Right lobe of liver (tissue), 6 donors: ENCODE measurements around the gene CCDC43. TPM values are rescaled to one million over a fixed set of nuclear protein-coding genes. Genes with fewer than 3 reads are reported as not detected.
A peak's percentile ranks its signal among the peaks of the same experiment; 100 is the strongest.

ENCODE experiments used
- ATAC-seq, 4 donors: fragments of 200-7000 bp; cut with Tn5 transposase; one replicate each; pipeline ENCODE4 v1.9.1; 2020; ENCODE audit warnings: mild to moderate bottlenecking in 4 of 4, moderate library complexity in 4 of 4
- DNase-seq, 3 donors: peaks; one replicate each; pipeline ENCODE4 v3.0.0-alpha.2; 2020
- H3K27ac ChIP-seq, 3 donors: fragments of 200-600 bp; one replicate each; pipeline ENCODE4 v1.8.0; 2022
- H3K27me3 ChIP-seq, 2 donors: fragments of 200-600 bp; one replicate each; pipeline ENCODE4 v1.8.0; 2022
- H3K36me3 ChIP-seq, 4 donors: fragments of 200-600 bp; sonication (generic) in 1 of 4; one replicate each; pipeline versions ENCODE4 v1.5.1 to v1.8.0; 2017 to 2022; ENCODE audit warnings: control low read depth in 1 of 4
- H3K4me1 ChIP-seq, 4 donors: fragments of 200-600 bp; sonication (generic) in 1 of 4; one replicate each; pipeline versions ENCODE4 v1.5.1 to v1.8.0; 2017 to 2022; ENCODE audit warnings: control low read depth in 1 of 4
- H3K4me3 ChIP-seq, 3 donors: fragments of 200-600 bp; one replicate each; pipeline ENCODE4 v1.8.0; 2022
- H3K9me3 ChIP-seq, 4 donors: fragments of 200-600 bp; sonication (generic) in 1 of 4; one replicate each; pipeline versions ENCODE4 v1.5.1 to v1.8.0; 2017 to 2022; ENCODE audit warnings: control low read depth in 1 of 4
- CTCF ChIP-seq, 4 donors: fragments of 200-600 bp in 3 of 4; fragments of 450-650 bp in 1 of 4; IDR thresholded peaks; one replicate each; pipeline versions ENCODE4 v1.5.1 to v1.8.0; 2016 to 2022; ENCODE audit warnings: antibody characterized with exemption in 4 of 4, mild to moderate bottlenecking in 2 of 4
- POLR2A ChIP-seq: fragments of 450-650 bp; IDR thresholded peaks from one replicate; pipeline ENCODE4 v1.6.1; 2017; ENCODE audit warnings: antibody characterized with exemption, mild to moderate bottlenecking
- WGBS: methylation state at CpG from one replicate; pipeline ENCODE4 v1.1.6; 2018; ENCODE audit warnings: low coverage, low lambda C conversion rate; ENCODE audit not compliant: insufficient coverage; ENCODE audit errors: missing lambda C conversion rate; 5-methylcytosine and 5-hydroxymethylcytosine counted together
- intact Hi-C, 2 donors: fragments of 100-400 bp; cut with DNase I; formaldehyde crosslinking; loops; one replicate each; pipeline versions ENCODE4 v1.11.2 to v1.14.1; 2022
- total RNA-seq, 6 experiments: library from RNA; depleted of rRNA in 2 of 6; stranded (reverse); fragments of >200 nt in 2 of 6; fragmentation: NEBNext Ultra II Directional in 3 of 6; extraction: Animal tissue kit (Norgen Biotek cat#: 25700) in 3 of 6; gene quantifications; one replicate each; pipeline versions ENCODE4 v1.1.0 to v1.2.4, GENCODE V29; 2016 to 2023
- donor health status: DM: no; HTN: yes; CAD: no.
- donor health status: DM: no; HTN: no; CAD: no.
- donor health status: DM: no; HTN: no; CAD: no.
- donor health status: DM: no; HTN: yes; CAD: no.
- donor health status: DM: no; HTN: yes; CAD: no.

Gene CCDC43
- total RNA-seq, 6 experiments from 2014 or later = 4.5 to 8.4 (median 5.6) TPM

GRCh38 chr17:44661835-44662234 lies 27.7 kb downstream of the CCDC43 start:
- TF ChIP-seq CTCF (IDR thresholded peaks at IDR 0.05) (no peak), POLR2A (no peak)
- H3K4me3 ChIP-seq = no peak overlapping the region
- ATAC-seq = no peak
- H3K9me3 ChIP-seq = no peaks in the 10 kb centered on the region
- intact Hi-C loops = no loop called here
- no peak overlapping the region for H3K27ac ChIP-seq
- no peaks in the 10 kb centered on the region for H3K4me1 ChIP-seq
- no peak for DNase-seq
- peaks cover 0 to 8% of the 10 kb centered on the region in 2 donors for H3K27me3 ChIP-seq
- no peaks in the 10 kb centered on the region for H3K36me3 ChIP-seq
- WGBS = 85% methylated on average over 2 of the region's 2 CpGs

GRCh38 chr17:44655983-44656710 lies 33.4 kb downstream of the CCDC43 start, which contains the start of gene MEIOC:
MEIOC (plus strand) TSS chr17:44656468; CDS start chr17:44656614, 146 bp downstream.
- ATAC-seq = peak in 2 of 4 donors; percentile 18 to 24
- DNase-seq = no peak

DNA sequence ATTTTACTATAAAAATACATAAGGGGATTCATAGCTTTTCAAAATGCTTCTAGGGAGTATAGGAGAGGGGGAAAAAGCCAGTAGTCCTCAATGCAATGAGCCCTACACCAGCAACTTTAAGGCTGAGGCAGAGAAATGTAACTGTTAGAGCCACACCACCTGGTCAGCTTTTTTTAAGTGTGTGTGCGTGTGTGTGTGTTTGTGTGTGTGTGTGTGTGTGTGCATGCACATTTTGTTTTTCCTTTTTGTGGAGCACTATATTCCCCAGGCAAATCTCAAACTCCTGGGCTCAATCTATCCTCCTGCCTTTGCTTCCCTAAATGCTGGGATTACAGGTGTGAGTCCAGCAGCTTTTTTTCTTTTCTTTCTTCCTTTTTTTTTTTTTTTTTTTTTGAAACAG lies 35.6 kb downstream of the CCDC43 start:
- intact Hi-C loops = no loop called here
- DNase-seq (no peak), ATAC-seq (no peak)
- Histone ChIP-seq H3K4me3 (no peak overlapping the region), H3K27ac (no peak overlapping the region), H3K27me3 (no peaks in the 10 kb centered on the region), H3K36me3 (no peaks in the 10 kb centered on the region), H3K4me1 (no peaks in the 10 kb centered on the region), H3K9me3 (no peaks in the 10 kb centered on the region)
- TF ChIP-seq CTCF (IDR thresholded peaks at IDR 0.05) = no peak
- TF ChIP-seq POLR2A = no peak
- WGBS = 33% methylated on average over 1 of the region's 1 CpG

More at GRCh38 chr17:44655983-44656710, 33.4 kb downstream of the CCDC43 start, which contains the start of gene MEIOC:
- H3K27ac ChIP-seq = no peak within 1 kb of the TSS
- intact Hi-C loops = no loop called here
- no peaks in the 10 kb centered on the region for H3K36me3 ChIP-seq
- H3K9me3 ChIP-seq = no peaks in the 10 kb centered on the region
- H3K27me3 ChIP-seq = peaks cover 0 to 8% of the 10 kb centered on the region in 2 donors
- no peaks in the 10 kb centered on the region for H3K4me1 ChIP-seq
- 0% methylated on average over 3 of the region's 57 CpGs for WGBS
- TF ChIP-seq POLR2A (no peak), CTCF (IDR thresholded peaks at IDR 0.05) (no peak)
- H3K4me3 ChIP-seq = no peak within 1 kb of the TSS

DNA sequence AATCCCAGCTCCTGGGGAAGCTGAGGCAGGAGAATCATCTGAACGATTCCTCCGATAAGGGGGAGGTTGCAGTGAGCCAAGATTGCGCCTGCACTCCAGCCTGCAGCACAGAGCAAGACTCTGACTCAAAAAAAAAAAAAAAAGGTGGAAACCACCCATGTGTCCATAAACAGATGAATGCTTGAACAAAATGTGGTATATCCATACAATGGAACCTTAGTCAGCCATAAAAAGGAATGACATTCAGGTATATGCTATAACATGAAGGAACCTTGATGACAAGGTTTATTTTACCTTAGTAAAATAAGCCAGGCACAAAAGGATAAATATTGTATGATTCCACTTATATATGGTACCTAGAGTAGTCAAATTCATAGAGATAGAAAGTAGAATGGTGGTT lies 36.2 kb downstream of the CCDC43 start:
- no peaks in the 10 kb centered on the region for H3K36me3 ChIP-seq
- DNase-seq (no peak), ATAC-seq (no peak)
- H3K9me3 ChIP-seq = no peaks in the 10 kb centered on the region
- TF ChIP-seq POLR2A (no peak), CTCF (IDR thresholded peaks at IDR 0.05) (no peak)
- no peak overlapping the region for H3K27ac ChIP-seq
- no peaks in the 10 kb centered on the region for H3K27me3 ChIP-seq
- no peak overlapping the region for H3K4me3 ChIP-seq
- 76% methylated on average over 3 of the region's 3 CpGs for WGBS
- no peaks in the 10 kb centered on the region for H3K4me1 ChIP-seq
- intact Hi-C loops = no loop called here
